Right lobe of liver (tissue), 4 donors: Measurements from ENCODE around the gene SSH2.

Source experiments
- CTCF ChIP-seq, 4 donors: fragments of 200-600 bp in 3 of 4; fragments of 450-650 bp in 1 of 4; IDR thresholded peaks; one replicate each; pipeline versions ENCODE4 v1.5.1 to v1.8.0; 2016 to 2022; ENCODE audit warnings: antibody characterized with exemption in 4 of 4, mild to moderate bottlenecking in 2 of 4
- POLR2A ChIP-seq: fragments of 450-650 bp; IDR thresholded peaks from one replicate; pipeline ENCODE4 v1.6.1; 2017; ENCODE audit warnings: antibody characterized with exemption, mild to moderate bottlenecking
- donor health status: DM: no; HTN: no; CAD: no.
- donor health status: DM: no; HTN: no; CAD: no.
- donor health status: DM: no; HTN: yes; CAD: no.

DNA sequence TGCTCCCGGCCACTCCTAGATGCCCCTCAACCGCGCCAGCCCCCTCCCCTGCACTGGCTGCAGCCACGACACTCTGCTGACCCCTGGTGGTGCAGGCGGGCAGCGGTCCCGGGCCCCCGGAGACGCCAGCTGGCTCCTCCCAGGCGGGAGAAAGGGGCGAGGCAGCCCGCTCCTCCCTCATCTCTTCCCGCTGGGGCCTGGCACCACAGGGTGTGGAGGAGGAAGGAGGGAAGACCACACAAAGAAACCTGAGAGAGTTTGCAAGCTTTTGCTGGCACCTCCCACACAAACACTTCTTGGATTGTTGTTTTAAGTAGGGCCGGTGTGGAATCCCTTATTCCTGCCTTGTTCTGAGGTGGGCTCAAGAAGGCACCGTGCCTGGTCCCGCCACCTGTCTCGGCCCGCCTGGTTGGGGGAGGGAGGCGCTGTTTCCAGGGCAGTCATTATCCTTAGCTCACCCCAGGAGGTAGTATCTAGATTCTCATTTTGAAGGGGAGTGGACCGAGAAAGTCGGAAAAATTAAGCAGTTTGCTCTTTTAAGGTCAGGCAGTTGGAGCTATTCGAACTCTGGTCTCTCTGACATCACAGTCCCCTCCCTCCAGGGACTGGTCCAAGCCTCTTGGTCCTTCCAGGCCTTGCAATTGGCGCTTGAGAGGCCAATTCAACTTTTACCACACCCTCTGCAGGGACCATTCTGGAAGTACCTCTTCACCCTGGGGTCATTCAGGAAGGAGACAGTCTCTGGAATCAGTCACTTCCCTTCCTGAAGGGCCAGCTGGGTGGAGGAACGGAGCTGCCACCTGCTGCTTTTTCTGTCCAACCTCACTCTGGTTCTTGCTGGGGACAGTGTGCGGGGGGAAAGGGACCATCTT is 338.1 kb downstream of the SSH2 start:
- TF ChIP-seq CTCF (IDR thresholded peaks at IDR 0.05) (peak; percentile 88 to 94 (median 92)), POLR2A (no peak)
